Stimulated activated CD4-positive, alpha-beta T cell treated with anti-CD3 and anti-CD28 coated beads, Interleukin-1b, Interleukin-23, amount 100 ng/mL, for 48 hours (primary cell): Measurements from ENCODE around the gene RNF130.
A peak's percentile ranks its signal among the peaks of the same experiment; 100 is the strongest.

Source experiments
- DNase-seq: peaks from one replicate; pipeline ENCODE4 v3.0.0-alpha.2; 2020

The RNF130 gene

DNA sequence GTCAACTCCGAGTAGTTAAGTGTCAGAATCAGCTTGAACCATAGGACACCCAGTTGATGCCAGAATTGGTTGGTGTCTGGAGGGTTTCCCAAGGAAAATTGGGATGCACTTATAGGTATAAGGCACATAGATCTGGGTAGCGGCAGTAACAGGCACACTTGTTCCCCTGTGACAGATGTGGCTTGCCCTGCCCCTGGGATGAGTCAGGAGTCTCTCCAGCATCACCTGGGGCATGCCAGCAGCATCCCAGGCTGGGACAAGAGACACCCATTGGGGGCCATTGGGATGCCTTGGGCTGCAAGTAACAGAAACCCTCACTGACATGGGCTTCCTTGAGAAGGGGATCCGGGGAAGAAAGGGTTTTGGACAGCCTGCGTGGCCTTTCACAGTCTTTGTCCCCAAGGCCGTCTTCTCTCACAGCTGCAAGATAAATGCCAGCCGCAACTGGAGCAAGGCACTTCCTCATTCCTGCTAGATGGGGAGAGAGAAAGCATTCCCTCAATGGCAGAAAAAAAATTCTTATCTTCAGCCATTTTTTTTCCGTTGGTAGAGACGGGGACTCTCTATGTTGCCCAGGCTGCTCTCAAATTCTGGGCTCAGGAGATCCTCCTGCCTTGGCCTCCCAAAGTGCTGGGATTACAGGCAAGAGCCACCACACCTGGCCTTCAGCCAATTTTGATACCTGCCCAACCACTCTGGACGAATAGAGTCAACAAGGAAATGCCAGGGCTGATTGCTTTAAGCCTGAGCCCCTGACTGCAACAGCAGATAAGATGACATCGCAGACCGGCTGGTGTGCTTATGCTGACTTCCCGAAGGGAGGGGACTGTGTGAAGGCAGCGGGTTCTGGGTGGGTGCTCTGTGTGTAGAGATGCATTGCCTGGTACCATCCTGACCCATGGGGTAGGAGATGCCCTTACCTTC is 13.3 kb upstream of the RNF130 start:
- DNase-seq = no peak

DNA sequence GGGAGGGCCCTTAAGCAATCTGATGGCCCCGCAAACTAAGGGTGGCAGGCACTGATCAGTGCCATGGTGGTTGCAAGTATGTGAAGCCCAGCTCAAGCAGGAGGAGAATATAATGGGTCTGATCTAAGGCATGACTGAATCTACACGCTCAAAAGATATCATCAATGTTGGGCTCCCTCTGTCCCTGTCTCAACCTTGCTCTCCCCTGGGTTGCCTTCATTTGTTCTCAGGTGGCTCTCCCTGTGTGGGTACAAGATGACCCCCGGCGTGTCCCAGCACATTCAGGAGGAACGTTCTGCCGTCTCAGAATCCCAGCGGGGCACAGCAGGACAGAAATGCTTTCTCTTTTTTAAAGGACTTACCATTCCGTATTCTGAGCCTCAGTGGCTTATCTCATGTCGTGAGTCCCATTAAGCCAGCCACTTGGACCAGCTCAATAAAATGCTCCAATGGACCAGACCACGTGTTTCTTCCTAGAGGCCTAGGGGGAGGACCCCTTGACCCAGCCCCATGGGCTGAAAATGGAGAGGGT is 12.0 kb upstream of the RNF130 start:
- DNase-seq = no peak

DNA sequence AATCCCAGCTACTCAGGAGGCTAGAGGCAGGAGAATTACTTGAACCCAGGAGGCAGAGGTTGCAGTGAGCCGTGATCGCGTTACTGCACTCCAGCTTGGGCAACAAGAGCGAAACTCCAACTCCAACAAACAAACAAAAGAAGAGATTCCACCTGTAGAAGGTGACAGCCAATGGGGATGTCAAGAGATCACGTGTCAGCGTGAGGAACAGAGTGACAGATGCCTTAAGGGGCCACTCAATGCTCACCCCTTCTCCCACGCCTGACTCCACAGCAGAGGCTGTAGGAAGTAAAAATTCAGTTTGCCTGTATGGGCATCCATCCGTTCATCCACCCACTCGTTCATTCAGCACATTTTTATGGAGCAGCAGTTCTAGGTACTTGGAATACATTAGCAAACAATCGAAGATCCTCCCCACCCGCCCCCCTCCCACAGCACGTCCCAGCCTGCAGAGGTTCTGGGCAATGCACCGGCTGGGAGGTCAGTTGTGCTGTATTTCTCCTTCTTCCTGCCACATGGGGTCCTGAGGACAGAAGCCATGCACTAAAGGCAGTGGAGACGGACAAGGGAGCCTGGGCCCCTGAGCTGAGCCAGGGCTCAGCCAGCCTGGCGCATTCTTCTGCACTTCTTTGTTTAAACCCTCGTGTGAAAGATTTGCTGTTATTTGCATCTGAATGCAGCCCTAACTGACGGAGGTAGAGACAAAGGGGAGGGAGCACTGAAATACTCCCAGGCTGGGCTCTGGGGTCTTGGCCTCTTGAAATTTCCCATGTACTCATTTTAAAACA is 11.3 kb upstream of the RNF130 start:
- no peak for DNase-seq

DNA sequence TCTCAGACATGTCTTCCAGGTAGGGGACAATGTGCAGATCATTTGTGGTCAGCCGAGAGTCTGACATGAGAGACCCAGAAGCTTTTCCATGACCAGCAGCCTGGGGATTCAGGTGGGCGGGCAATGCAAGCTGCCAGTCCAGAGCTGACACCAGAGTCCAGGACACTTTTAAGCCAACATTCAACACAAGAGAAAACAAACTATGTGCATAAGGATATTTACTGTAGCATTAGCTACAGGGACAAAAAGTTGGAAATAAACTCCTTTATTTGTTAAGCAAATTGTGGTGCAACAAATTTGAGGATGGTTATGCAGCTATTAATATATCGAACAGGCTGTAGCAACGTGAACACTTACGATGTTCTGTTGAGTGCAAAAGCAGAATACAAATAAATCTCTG is 9.9 kb upstream of the RNF130 start:
- DNase-seq = no peak

DNA sequence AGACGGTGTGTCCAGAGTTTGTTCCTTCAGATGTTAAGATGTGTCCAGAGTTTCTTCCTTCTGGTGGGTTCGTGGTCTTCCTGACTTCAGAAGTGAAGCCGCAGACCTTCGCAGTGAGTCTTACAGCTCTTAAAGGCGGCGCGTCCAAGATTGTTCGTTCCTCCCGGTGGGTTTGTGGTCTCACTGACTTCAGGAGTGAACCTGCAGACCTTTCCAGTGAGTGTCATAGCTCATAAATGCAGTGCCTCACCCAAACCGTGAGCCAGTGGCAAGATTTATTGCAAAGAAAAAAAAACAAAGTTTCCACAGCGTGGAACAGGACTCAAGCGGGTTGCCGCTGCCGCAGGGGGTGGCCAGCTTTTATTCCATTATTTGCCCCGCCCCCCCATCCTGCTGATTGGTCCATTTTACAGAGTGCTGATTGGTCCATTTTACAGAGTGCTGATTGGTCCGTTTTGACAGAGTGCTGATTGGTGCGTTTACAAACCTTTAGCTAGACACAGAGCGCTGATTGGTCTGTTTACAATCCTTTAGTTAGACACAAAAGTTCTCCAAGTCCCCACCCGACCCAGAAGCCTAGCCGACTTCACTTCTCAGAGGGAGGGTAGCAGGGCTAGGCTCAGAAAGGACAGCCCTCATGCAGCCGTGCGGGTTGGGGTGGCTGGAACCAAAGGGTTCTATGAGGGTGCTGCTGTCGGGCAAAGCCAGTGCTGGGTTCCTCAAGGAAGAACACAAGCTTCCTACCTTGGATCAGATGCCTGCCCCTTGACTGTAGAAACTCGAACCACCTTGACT is 9.1 kb upstream of the RNF130 start:
- DNase-seq = peak; percentile 49

DNA sequence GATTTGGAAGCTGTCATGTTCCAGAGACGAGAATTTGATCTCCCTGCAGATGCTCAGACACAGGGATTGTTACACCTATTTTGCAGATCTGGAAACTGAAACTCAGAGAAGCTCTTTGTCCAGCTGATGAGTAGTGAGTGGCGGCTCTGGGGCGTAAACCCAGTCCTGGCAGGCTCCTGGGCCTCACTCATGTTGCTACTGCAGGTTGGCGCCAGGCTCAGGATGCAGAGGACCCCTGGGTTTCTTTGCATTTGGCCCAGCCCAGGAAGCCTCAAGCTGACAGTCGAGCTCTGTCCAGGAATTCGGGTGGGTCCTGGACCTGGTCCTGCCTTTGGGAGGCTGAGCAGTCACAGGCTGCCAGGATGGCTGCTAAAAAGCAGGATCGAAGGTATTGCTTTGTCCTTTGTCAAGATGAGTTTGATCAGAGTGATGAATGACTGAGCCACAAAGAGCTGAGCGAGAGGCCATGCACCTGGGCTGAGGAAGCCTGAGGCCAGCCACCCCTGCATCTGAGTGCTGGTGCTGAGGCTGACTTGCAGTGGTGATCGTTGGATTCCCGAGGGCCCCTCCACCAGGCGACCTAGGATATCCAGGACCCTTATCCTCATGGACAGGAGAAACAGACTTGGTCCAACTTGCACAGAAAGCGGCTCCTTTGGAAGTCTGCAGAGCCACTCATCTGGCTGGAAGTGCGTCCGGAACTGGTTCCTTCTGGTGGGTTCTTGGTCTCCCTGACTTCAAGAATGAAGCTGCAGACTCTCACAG is 8.3 kb upstream of the RNF130 start:
- no peak for DNase-seq

DNA sequence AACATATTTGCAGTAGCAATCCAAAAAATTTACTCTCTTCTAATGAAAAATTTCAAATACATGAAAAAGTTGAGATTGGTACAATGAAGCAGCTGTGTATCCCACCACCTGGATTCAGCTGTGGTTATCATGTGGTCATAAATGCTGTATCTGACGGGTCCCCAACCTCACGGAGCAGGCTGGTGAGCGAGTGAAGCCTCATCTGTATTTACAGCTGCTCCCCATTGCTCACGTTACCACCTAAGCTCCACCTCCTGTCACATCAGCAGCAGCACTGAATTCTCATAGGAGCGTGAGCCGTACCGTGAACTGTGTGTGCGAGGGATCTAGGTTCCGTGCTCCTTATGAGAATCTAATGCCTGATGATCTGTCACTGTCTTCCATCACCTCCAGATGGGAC is 6.8 kb upstream of the RNF130 start:
- DNase-seq = no peak

DNA sequence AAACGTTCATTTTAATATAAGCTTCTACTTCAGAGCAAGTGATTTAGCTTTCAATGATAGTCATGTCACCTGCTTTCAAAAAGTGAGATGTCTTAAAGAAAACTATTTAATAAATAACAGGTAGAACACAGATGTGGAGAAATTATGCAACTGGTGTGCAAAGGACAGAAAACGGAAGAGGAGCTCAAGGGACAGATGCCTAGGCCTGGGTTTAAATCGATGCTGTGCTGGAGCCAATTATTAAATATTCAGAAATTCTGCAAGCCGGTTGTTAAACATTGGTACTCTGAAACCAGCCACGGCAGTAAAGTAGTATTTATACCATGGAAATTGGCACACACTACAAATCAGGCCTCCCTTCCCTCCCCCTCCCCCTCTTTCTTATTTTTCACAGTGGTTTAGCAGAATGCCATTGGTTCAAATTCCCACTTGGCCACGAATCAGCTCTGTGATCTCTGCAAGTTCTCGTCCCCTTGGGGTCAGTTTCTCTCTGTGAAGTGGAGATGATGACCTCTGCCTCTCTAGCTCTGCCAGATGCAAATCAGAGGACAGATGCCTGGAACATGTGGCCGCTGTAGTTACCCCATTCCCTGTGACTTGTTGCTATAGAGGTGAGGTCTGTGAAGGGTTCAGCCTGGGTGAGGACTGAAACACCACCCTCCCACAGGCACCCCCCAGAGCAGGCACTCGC is 6.2 kb upstream of the RNF130 start:
- DNase-seq = no peak

DNA sequence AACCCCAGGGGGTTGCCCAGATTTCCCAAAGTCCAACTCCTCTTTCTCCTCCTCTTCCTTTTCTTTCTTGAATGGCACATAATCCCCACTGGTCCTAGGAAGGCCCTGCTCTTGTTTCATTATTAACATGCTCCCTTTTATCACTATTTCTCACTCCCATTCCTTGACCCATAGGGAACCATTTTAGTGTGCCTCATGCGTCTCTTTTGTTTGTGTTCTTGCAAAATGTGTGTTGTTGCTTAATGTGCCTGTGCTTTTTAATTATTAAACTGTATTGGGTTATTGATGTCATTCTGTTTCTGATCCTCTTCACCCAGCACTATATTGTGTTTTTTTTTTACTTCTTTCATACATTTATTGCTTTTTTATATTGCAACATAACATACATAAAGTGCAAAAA is 4.1 kb upstream of the RNF130 start:
- no peak for DNase-seq

DNA sequence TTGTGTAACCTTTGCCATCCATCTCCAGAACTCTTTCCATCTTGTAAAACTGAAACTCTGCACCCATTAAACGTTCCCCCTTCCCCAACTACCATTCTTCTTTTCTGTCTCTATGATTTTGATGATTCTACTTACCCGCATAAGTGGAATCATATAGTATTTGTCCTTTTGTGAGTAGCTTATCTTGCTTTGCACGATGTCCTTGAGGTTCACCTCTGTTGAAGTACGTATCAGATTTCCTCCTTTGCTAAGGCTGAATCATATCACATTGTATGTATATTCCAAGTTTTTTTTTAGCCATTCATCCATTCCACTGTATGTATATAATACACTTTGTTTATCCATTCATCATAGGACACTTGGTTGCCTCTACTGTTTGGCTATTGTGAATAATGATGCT is 2.9 kb upstream of the RNF130 start:
- no peak for DNase-seq

DNA sequence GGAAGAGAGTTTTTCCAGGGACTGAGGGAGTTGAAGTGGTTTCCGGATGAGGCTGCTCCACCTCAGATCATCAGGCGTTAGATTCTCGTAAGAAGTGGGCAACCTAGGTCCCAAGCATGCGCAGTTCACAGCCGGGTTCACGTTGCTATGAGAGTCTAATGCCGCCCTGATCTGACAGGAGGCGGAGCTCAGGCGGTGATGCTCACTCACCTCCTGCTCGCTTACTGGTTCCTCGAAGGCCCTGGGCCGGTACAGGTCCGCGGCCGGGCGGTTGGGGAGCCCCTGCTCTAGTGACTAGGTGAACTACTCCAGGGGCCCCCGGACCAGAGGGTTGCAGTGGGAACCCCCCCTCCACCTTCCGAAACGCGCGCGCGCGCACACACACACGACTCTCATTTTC is 997 bp upstream of the RNF130 start:
- DNase-seq = no peak

DNA sequence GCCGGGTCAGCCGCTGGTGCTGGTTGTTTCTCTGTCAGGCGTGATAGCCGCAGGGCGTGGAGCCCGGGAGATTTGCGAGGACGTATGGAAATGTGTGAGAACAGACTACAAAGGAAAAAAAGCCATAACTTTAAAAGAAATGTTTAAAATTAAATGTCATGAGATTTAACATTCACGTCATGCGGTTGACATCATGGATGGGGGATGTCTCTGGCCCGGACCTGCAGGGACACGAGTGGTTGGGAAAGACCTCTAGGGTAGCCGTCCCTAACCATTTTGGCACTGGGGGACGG is 643 bp upstream of the RNF130 start:
- no peak for DNase-seq

DNA sequence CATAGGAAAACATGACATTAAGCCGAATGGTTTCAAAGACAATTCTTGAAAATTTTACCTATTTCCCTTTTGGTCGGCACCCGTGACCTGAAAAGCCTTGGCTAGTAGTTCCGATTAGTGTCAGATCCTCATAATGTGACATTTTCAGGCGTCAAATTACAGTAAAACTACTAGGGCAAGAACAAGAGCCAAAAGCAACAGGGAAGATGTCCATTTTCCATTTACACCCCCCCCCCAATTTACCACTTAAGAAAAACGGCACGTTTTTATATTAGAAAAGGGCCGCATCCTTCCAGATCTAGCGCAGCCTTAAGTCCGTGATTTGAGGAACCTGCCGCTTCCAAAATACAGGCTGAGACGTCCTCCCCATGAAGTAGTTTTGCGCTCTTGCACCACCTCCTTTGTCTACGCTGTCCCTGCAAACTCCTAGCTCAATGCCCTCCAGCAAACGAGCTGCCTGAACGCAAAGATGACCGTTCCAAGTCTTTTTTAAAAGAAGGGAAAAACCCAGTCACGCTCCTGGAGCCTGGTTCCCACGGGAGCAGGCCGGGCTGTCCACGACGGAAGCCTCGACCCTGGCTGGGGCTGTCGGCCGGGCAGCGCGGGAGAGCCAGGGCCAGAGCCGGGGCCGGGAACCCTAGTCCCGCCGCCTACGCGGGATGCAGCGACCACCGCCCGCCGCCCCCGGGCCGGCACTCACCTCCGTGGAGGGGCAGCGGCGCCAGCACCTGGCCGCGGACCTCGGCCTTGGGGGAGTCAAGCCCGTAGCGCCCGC is 616 bp downstream of the RNF130 start:
- no peak for DNase-seq

DNA sequence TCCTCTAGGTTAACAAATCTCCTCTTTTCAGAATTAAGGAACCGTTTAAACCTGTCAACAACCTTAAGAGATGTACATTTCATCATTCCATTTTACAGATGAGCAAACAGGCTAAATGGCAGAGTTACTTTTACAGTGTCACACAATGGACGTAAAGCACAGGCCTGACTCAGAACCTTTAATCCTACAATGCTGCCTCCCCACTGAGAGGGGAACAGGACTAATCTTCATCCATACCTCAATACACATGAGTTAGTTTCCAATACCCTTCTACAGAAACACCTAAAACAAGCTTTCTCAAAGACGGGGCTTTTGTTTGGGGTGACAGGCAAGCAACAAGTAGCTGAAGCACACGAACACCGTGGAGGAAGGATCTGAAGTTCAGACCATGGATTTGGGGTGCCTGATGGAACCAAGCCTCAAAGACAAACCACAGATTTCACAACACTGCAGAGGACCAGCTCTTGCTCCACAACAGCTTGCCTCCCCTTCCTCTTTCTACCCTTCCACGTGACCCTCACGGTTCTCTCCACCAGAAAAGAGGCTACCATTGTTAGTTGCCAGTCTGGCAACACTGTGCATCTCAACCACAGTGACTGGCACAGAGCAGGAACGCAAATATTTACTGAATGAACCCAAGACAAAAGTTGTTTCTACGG is 1.8 kb downstream of the RNF130 start:
- DNase-seq = no peak

DNA sequence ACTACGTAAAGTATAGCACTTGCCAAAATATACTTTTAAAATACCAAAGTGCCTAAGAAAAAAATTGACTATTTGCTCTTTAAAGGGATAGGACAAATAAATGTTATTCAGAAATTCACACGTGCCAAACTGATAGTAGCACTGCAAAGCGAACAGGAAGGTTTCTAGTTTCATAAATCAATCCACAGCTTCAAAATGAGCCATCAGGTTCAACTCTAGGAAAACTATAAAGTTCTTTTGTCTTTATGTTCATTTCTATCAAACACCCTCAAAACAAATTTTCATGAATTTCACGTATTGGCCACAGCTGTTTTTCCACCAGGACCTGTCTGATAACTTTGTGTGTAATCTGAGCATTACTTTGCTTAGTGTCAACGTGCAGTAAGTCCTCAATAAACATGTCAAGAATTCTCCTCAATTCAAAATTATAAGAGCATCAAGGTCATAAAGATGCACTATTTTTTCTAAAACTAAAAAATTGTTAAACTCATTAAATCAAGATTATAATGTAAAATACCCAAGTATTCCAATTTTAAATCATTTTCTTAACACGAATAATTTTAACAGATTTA is 3.0 kb downstream of the RNF130 start:
- DNase-seq = no peak

DNA sequence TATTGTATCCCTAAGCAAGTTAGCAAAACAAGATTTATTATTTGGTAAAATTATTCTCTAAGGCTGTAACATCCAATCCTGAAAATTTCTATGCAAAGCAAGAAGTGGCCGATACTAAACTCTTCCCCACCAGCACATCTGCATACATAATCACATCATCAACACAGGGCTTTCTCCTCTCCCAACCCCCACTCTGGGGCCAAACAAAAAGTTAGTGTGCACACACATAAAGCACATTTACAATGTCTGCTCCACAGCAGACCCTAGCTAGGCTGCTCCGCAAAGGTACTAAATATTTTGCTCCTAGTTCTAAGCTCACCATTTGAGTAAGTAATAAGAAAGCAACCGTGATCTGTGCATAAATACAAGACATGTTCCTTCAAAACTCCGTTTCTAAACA is 3.6 kb downstream of the RNF130 start:
- DNase-seq = no peak

DNA sequence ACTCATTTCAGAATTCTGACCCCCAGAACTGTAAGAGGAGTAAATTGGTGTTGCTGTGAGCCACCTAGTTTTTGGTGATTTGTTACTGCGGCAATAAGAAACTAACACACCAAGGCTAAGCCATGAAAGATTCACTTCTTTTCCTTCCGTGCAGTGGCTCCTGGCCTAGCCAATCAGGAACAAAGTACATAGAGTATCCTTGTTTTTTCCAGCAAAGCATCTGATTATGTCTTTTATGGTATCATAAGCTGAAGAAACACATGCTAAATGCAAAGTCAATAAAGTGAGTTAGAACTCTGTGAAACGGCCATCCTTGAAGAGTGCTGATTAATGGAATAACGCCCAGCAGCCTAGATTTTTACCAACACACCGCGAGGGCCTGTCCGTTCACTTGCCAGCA is 11.4 kb downstream of the RNF130 start:
- DNase-seq = no peak

DNA sequence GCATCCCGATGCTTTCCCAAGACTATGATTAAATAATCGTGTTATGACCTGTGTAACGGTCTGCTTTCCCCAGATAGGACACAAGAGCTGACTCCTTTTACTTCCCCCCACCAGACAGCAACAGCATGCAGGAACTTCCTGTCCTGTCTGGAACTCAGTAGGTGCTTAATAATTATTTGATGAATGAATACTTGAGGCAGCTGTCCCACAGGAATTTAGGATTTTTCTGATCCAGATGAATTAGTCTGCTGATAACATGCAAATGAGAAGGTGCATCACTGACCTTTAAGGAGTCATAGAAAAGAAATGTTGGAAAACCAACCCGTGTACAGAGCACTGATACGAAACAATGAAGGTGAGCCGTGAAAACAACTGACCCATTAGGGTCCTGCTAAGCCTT is 12.2 kb downstream of the RNF130 start:
- DNase-seq = no peak

DNA sequence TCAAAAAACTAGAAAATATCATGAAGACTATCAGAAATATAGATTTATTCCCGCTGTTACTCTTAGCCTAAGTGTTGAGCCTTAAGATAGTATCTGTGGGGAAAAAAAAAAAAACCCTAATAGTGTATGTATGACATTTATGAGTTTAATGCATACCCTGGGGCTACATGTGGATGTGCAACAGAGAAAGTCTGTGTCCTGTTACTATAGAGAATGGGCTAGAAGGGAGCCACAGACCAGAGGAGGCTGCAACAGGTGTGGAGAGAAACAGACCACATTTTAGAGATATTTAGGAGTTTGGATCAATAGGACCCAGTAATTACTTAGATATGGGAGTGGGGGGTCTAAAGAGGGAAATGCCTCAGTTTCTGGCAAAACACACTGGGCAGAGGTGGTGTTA is 15.4 kb downstream of the RNF130 start:
- no peak for DNase-seq

DNA sequence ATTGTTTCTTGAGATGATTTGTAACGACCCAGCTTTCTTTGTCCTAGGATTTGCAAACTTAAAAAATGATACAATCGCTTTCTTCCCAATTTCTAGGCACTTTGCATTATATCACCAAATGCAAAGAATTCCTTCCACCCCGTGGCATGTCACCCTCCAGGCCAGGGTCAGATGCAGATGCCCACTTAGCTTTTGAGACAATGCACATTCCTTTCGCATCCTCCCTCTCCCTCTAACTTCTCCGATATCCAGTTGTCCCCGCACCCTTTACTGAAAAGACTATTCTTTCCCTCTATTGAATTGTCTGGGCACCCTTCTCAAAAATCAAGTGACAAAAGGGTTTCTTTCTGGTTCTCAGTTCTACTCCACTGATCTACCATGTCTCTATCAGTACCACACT is 17.3 kb downstream of the RNF130 start:
- no peak for DNase-seq
